Peyer's patch (tissue), 4 donors: ENCODE results near the gene SDF4.
"Not testable (repeated sequence)": the region's sequence is repeated elsewhere in the genome, so short reads cannot be mapped to it uniquely, and the experiment has no call there.

Experiments
- POLR2A ChIP-seq, 2 donors: fragments of 450-650 bp; IDR thresholded peaks; one replicate each; pipeline ENCODE4 v1.5.1; 2017; ENCODE audit warnings: antibody characterized with exemption in 2 of 2, mild to moderate bottlenecking in 2 of 2, moderate library complexity in 2 of 2
- TF ChIP-seq, protein P1 (sequence below), 6 experiments: fragments of 450-650 bp in 4 of 6; fragments of 200-600 bp in 2 of 6; sonication (generic) in 1 of 6; IDR thresholded peaks; one replicate each; pipeline ENCODE4 v1.5.1; 2017 to 2019; ENCODE audit warnings: antibody characterized with exemption in 6 of 6, mild to moderate bottlenecking in 3 of 6, moderate library complexity in 1 of 6

DNA sequence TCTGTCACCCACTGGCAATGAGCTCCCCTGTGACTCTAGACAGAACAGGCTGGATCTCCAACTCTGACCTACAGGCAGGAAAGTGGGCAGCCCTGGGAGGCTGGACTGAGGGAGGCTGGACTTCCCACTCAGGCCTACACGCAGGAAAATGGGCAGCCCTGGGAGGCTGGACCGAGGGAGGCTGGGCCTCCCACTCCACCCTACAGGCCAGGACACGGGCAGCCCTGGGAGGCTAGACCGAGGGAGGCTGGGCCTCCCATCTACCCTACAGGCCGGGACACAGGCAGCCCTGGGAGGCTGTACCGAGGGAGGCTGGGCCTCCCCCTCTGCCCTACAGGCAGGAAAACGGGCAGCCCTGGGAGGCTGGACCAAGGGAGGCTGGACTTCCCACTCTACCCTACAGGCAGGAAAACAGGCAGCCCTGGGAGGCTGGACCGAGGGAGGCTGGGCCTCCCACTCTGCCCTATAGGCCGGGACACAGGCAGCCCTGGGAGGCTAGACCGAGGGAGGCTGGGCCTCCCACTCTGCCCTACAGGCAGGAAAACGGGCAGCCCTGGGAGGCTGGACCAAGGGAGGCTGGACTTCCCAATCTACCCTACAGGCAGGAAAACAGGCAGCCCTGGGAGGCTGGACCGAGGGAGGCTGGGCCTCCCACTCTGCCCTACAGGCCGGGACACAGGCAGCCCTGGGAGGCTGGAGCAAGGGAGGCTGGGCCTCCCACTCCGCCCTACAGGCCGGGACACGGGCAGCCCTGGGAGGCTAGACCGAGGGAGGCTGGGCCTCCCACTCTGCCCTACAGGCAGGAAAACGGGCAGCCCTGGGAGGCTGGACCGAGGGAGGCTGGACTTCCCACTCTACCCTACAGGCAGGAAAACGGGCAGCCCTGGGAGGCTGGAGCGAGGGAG is 16.5 kb upstream of the SDF4 start:
- TF ChIP-seq, protein P1, sequence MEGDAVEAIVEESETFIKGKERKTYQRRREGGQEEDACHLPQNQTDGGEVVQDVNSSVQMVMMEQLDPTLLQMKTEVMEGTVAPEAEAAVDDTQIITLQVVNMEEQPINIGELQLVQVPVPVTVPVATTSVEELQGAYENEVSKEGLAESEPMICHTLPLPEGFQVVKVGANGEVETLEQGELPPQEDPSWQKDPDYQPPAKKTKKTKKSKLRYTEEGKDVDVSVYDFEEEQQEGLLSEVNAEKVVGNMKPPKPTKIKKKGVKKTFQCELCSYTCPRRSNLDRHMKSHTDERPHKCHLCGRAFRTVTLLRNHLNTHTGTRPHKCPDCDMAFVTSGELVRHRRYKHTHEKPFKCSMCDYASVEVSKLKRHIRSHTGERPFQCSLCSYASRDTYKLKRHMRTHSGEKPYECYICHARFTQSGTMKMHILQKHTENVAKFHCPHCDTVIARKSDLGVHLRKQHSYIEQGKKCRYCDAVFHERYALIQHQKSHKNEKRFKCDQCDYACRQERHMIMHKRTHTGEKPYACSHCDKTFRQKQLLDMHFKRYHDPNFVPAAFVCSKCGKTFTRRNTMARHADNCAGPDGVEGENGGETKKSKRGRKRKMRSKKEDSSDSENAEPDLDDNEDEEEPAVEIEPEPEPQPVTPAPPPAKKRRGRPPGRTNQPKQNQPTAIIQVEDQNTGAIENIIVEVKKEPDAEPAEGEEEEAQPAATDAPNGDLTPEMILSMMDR (IDR thresholded peaks at IDR 0.05), result not testable (repeated sequence)
- TF ChIP-seq POLR2A (IDR thresholded peaks at IDR 0.05), result not testable (repeated sequence)
